Islet precursor cell (in vitro differentiated cells): ENCODE results near the gene MEIS1.

Source experiments
- DNase-seq: peaks from one replicate; pipeline ENCODE4 v3.0.0-alpha.2; 2018

Gene MEIS1

DNA sequence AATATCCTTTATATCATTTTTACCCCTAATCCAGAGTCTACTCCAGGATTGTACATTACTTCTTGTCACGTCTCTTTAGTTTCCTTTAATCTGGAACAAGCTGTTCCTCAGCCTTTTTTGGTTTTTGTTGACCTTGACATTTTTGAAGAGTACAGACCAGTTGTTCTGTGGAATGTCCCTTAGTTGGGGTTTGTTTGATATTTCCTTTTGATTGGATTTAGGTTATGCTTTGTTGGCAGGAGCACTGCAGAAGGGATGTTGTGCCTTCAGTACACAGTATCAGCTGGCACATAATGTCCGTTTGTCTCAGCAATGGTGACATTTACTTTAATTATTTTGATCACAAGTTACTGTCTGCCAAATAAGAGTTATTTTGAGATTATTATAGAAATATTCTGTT is 160.6 kb downstream of the MEIS1 start:
- DNase-seq, result no peak

GRCh38 chr2:66596256-66596655 is 161.3 kb downstream of the MEIS1 start:
- no peak for DNase-seq

DNA sequence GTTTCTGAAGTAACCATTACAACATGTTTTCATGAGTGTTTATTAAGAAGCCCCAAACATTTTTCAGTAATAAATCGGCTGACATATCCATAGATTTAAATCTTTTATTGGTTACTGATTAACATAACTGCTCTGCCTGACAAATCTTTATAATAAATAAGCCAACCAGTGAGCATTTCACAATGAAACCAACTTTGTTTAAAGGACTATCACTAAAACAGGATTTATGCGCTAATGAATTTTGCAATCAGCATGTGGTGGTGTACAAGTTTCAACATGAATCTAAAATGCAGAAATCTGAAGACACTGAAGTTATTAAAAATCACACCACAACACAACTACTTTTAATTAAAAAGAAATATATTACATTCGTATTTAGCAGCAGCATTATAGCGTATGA is 166.7 kb downstream of the MEIS1 start:
- no peak for DNase-seq

DNA sequence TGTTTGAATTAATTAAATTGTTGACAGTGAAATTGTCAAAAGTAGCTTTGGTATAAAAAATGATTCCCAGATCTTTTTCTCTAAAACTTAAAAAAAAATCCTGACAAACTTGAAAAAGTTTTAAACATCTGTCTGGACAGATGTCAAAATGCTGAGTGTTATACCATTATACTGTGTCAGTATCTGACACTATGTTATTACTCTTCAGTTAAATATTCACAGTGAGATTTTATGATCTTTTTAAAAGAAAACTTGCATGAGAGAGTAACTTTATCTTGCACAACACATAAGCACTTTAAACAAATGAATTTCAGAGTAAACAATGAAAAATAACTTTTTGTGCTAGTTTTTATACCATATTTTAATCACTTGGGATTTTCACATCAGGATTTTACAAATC is 167.4 kb downstream of the MEIS1 start:
- no peak for DNase-seq

GRCh38 chr2:66604326-66604725 is 169.4 kb downstream of the MEIS1 start:
- no peak for DNase-seq

DNA sequence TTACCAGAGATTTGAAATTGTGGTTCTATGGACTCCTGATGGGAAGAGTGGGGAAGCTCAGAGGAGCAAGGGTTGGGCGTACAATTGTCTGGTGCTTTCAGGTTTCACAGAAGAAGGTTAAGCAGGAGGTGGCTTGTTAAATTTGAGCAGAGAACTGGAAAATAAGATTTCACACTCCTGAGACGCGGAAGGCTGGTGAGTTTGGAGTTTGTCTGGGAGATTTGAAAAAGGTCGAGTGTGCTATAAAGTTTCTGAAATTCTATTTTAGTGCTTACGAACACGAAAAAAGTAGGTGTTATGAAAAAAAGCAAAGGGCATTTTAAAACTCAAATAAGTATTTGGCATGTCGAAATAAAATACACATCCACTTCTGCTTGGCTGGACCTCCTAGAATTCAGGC is 170.1 kb downstream of the MEIS1 start:
- no peak for DNase-seq

GRCh38 chr2:66607152-66607551 is 172.2 kb downstream of the MEIS1 start:
- no peak for DNase-seq
